CD4-positive, alpha-beta T cell treated with Interferon alpha-2 for 1 hour (primary cell): ENCODE results near the gene EZH2.

Experiments
- DNase-seq, 2 donors: peaks; one replicate each; pipeline ENCODE4 v3.0.0-alpha.2; 2020 to 2022

EZH2 gene

GRCh38 chr7:148761499-148762278 lies 122.4 kb downstream of the EZH2 start:
- no peak for DNase-seq
